Fibroblast of lung (primary cell): ENCODE measurements around the gene ZNF764.

Experiments
- EZH2 ChIP-seq: IDR thresholded peaks from 2 replicates; pipeline ENCODE4 v1.5.1; 2012; ENCODE audit warnings: low read length, control low read depth, mild to moderate bottlenecking; ENCODE audit errors: missing control alignments
- TF ChIP-seq, protein P1 (sequence below), 2 donors: IDR thresholded peaks in 1 of 2; conservative IDR thresholded peaks in 1 of 2; 1 replicate in 1 of 2; 2 replicates in 1 of 2; pipeline ENCODE4 v1.5.1; 2011 to 2012; ENCODE audit warnings: low read length in 2 of 2, control low read depth in 1 of 2, inconsistent platforms in 1 of 2, low read depth in 1 of 2, mild to moderate bottlenecking in 1 of 2

DNA sequence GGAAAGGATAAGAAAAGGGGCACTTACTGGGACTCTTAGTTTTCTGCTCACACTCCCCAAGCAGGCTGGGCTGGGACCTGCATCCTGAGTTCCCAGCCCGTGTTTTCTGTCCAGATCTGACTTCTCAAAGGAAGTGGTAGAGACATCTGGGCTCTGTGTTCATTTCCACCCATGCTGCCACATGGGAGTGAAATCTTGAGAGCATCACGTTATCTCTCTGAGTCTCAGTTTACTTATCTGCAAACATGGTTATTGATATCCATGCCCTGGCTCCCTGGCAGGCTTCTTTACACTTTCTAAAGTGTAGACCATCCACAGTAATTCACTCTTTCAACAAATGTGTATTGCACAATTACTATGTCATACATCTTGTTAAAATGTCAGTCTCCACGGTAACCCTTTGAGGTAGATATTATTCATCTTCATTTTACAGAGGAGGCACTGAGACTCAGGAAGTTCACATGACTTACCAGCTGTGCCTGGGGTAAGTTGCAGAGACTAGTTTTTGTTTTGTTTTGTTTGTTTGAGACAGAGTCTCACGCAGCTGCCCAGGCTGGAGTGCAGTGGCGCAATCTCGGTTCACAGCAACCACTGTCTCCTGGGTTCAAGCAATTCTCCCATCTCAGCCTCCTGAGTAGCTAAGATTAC, 9.9 kb upstream of the ZNF764 start:
- TF ChIP-seq, protein P1, sequence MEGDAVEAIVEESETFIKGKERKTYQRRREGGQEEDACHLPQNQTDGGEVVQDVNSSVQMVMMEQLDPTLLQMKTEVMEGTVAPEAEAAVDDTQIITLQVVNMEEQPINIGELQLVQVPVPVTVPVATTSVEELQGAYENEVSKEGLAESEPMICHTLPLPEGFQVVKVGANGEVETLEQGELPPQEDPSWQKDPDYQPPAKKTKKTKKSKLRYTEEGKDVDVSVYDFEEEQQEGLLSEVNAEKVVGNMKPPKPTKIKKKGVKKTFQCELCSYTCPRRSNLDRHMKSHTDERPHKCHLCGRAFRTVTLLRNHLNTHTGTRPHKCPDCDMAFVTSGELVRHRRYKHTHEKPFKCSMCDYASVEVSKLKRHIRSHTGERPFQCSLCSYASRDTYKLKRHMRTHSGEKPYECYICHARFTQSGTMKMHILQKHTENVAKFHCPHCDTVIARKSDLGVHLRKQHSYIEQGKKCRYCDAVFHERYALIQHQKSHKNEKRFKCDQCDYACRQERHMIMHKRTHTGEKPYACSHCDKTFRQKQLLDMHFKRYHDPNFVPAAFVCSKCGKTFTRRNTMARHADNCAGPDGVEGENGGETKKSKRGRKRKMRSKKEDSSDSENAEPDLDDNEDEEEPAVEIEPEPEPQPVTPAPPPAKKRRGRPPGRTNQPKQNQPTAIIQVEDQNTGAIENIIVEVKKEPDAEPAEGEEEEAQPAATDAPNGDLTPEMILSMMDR (conservative IDR thresholded peaks at IDR 0.05 in 1 of 2, IDR thresholded peaks at IDR 0.05 in 1 of 2; ENCODE audit: low read depth in 1 of 2, low read length in 2 of 2) = no peak
- no peak for TF ChIP-seq EZH2
